ENCODE results near the gene POLQ. TPM values are rescaled to one million over a fixed set of nuclear protein-coding genes. Genes with fewer than 3 reads are reported as not detected.

Gene POLQ
- total and polyA plus RNA-seq, 2 donors (not counting 3 experiments of a cell fraction or from before 2014, with no cell fraction given): 1.8 to 10.8 TPM

DNA sequence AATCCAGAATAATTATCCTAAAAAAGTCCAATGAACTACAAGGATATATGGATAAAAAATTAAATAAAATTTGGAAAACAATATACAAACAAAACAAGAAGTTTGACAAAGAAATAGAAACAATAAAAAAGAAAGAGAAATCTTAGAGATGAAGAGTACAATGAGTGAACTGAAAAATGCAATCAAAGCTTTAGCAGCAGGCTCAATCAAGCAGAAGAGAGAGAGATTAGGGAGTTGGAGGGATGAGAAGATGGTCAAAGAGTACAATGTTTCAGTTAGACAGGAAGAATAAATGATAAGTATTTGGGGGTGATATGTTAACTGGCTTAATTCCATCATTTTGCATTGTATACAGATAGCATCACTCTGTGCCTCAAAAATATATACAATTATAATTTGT is 29.9 kb downstream of the POLQ start:
- peaks cover 9% of the 10 kb centered on the region for H3K79me2 ChIP-seq (ENCODE audit: control insufficient read depth, insufficient read depth, low read length)
- TF ChIP-seq, protein P1, sequence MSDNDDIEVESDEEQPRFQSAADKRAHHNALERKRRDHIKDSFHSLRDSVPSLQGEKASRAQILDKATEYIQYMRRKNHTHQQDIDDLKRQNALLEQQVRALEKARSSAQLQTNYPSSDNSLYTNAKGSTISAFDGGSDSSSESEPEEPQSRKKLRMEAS (IDR thresholded peaks at IDR 0.05; ENCODE audit: insufficient read depth, insufficient read length): no peak
- no peak for TF ChIP-seq EZH2 (IDR thresholded peaks at IDR 0.05; ENCODE audit: borderline replicate concordance, low read depth, low read length, severe bottlenecking)
- no peak for TF ChIP-seq POLR2A (IDR thresholded peaks at IDR 0.05; ENCODE audit: low read depth, low read length)
- TF ChIP-seq JUN (IDR thresholded peaks at IDR 0.05; ENCODE audit: borderline replicate concordance, insufficient read depth, insufficient read length, low read depth): no peak
- TF ChIP-seq GATA2 (IDR thresholded peaks at IDR 0.05; ENCODE audit: insufficient read depth, insufficient read length, low read depth, low read length): no peak
- TF ChIP-seq FOS (IDR thresholded peaks at IDR 0.05; ENCODE audit: borderline replicate concordance, insufficient read depth, low read length): no peak
- intact Hi-C loops (cut with micrococcal nuclease) (no loop called here), dilution Hi-C loops (cut with MboI; ENCODE audit: extremely low pct_ligation_motif_present, low sequenced_read_pairs) (no loop called here)
- H3K36me3 ChIP-seq (ENCODE audit: control insufficient read depth in 2 of 2, extremely low read depth in 1 of 2, insufficient read depth in 2 of 2, low read length in 2 of 2): no peaks in the 10 kb centered on the region
- H3K9me1 ChIP-seq (replicated peaks; ENCODE audit: control insufficient read depth, extremely low read depth, insufficient read depth, low read length): no peaks in the 10 kb centered on the region
- FAIRE-seq (no peak), DNase-seq (ENCODE audit: low read depth, low spot score) (no peak)
- no peak overlapping the region for H3K27ac ChIP-seq (ENCODE audit: insufficient read depth, low read depth, low read length)
- no peak overlapping the region for H3K4me3 ChIP-seq (replicated peaks in 1 of 3; ENCODE audit: insufficient read depth in 1 of 3, low read depth in 1 of 3, low read length in 3 of 3)
- H3K9me3 ChIP-seq (replicated peaks; ENCODE audit: control insufficient read depth, insufficient read depth, low read length): no peaks in the 10 kb centered on the region
- no peak overlapping the region for H3K9ac ChIP-seq (replicated peaks; ENCODE audit: extremely low read depth, insufficient read depth, low read length)
- no TSS peak for BruUV-seq (replicated peaks)
- no peaks in the 10 kb centered on the region for H4K20me1 ChIP-seq (replicated peaks; ENCODE audit: control insufficient read depth, extremely low read depth, insufficient read depth, low read length)
- no peaks in the 10 kb centered on the region for H3K27me3 ChIP-seq (ENCODE audit: control insufficient read depth in 2 of 2, insufficient read depth in 2 of 2, low read length in 2 of 2)
- no peak overlapping the region for H2AFZ ChIP-seq (ENCODE audit: low read depth, low read length)
- no peak overlapping the region for H3K4me2 ChIP-seq (ENCODE audit: insufficient read depth, low read length)
- CTCF ChIA-PET: no interaction called here
- POLR2A ChIA-PET: no interaction called here
- no peaks in the 10 kb centered on the region for H3K4me1 ChIP-seq (ENCODE audit: control insufficient read depth, extremely low read depth, insufficient read depth, low read length)

DNA sequence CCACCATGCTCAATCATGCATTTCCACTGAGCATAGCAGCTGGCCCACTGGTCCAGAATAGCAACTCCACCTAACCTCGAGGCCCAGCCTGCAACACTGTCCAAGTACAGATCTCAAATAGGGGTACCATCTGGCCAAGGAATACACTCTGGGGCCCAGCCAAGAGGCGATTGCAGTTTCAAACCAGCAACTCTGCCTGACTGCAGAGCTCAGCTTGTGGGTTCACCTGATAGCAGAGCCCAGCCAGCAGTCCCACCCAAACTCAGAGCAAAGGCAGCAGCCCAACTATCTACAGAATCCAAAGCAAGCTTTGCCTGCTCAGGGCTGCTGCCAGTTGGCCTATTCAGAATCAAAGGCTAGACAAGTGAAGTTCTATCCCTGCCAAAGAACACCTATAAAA is 30.5 kb downstream of the POLQ start:
- POLR2A ChIA-PET: no interaction called here
- Histone ChIP-seq H3K36me3 (ENCODE audit: control insufficient read depth in 2 of 2, extremely low read depth in 1 of 2, insufficient read depth in 2 of 2, low read length in 2 of 2) (no peaks in the 10 kb centered on the region), H3K79me2 (ENCODE audit: control insufficient read depth, insufficient read depth, low read length) (peaks cover 9% of the 10 kb centered on the region), H3K27ac (ENCODE audit: insufficient read depth, low read depth, low read length) (no peak overlapping the region), H3K4me2 (ENCODE audit: insufficient read depth, low read length) (no peak overlapping the region), H3K9me1 (replicated peaks; ENCODE audit: control insufficient read depth, extremely low read depth, insufficient read depth, low read length) (no peaks in the 10 kb centered on the region), H4K20me1 (replicated peaks; ENCODE audit: control insufficient read depth, extremely low read depth, insufficient read depth, low read length) (no peaks in the 10 kb centered on the region), H3K9me3 (replicated peaks; ENCODE audit: control insufficient read depth, insufficient read depth, low read length) (no peaks in the 10 kb centered on the region), H3K4me3 (replicated peaks in 1 of 3; ENCODE audit: insufficient read depth in 1 of 3, low read depth in 1 of 3, low read length in 3 of 3) (no peak overlapping the region), H2AFZ (ENCODE audit: low read depth, low read length) (no peak overlapping the region), H3K27me3 (ENCODE audit: control insufficient read depth in 2 of 2, insufficient read depth in 2 of 2, low read length in 2 of 2) (no peaks in the 10 kb centered on the region), H3K9ac (replicated peaks; ENCODE audit: extremely low read depth, insufficient read depth, low read length) (no peak overlapping the region), H3K4me1 (ENCODE audit: control insufficient read depth, extremely low read depth, insufficient read depth, low read length) (no peaks in the 10 kb centered on the region)
- BruUV-seq (replicated peaks): no TSS peak
- intact Hi-C loops (cut with micrococcal nuclease): no loop called here
- FAIRE-seq (no peak), DNase-seq (ENCODE audit: low read depth, low spot score) (no peak)
- CTCF ChIA-PET: no interaction called here
- dilution Hi-C loops (cut with MboI; ENCODE audit: extremely low pct_ligation_motif_present, low sequenced_read_pairs): no loop called here
- no peak for TF ChIP-seq GATA2 (IDR thresholded peaks at IDR 0.05; ENCODE audit: insufficient read depth, insufficient read length, low read depth, low read length)
- TF ChIP-seq JUN (IDR thresholded peaks at IDR 0.05; ENCODE audit: borderline replicate concordance, insufficient read depth, insufficient read length, low read depth): no peak
- no peak for TF ChIP-seq POLR2AphosphoS5 (IDR thresholded peaks at IDR 0.05; ENCODE audit: insufficient read depth, low read depth, low read length)

All from endothelial cell of umbilical vein (primary cell).